ENCODE data around the gene GABBR1.

Gene GABBR1

GRCh38 chr6:29624520-29624961 is 8.4 kb downstream of the GABBR1 start (continued):
- TF ChIP-seq ZNF677 (tag by site-specific recombination; IDR thresholded peaks at IDR 0.05) = no peak
- no peak for TF ChIP-seq ZBTB7A (tag by site-specific recombination; IDR thresholded peaks at IDR 0.05; ENCODE audit: low read depth)
- TF ChIP-seq ZNF366 (tag by site-specific recombination; conservative IDR thresholded peaks at IDR 0.05) = 0 out of 2 replicates have a peak, but pooled peaks have one; percentile 13
- TF ChIP-seq ZIC2 (tag by site-specific recombination; IDR thresholded peaks at IDR 0.05) = peak; percentile 99
- TF ChIP-seq PRDM1 (tag by site-specific recombination; IDR thresholded peaks at IDR 0.05) = peak; percentile 46; the same call in 1 of the 2 replicates
- peak; percentile 83 for TF ChIP-seq ZNF341 (tag by site-specific recombination; IDR thresholded peaks at IDR 0.05; ENCODE audit: low read depth)
- no peak for TF ChIP-seq ZNF266 (tag by site-specific recombination; IDR thresholded peaks at IDR 0.05; ENCODE audit: low read depth)
- no peak for TF ChIP-seq ZNF830 (tag by site-specific recombination; IDR thresholded peaks at IDR 0.05; ENCODE audit: low read depth)
- TF ChIP-seq, protein P1, sequence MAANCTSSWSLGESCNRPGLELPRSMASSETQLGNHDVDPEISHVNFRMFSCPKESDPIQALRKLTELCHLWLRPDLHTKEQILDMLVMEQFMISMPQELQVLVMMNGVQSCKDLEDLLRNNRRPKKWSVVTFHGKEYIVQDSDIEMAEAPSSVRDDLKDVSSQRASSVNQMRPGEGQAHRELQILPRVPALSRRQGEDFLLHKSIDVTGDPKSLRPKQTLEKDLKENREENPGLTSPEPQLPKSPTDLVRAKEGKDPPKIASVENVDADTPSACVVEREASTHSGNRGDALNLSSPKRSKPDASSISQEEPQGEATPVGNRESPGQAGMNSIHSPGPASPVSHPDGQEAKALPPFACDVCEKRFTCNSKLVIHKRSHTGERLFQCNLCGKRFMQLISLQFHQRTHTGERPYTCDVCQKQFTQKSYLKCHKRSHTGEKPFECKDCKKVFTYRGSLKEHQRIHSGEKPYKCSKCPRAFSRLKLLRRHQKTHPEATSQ (tag by site-specific recombination; IDR thresholded peaks at IDR 0.05) = no peak
- TF ChIP-seq EGR2 (tag by site-specific recombination; IDR thresholded peaks at IDR 0.05; ENCODE audit: low read depth) = peak; percentile 54
- TF ChIP-seq BCL11A (tag by site-specific recombination; IDR thresholded peaks at IDR 0.05; ENCODE audit: low read depth) = no peak
- TF ChIP-seq REST (tag by site-specific recombination; IDR thresholded peaks at IDR 0.05) = no peak
- no peak for TF ChIP-seq ZNF785 (tag by site-specific recombination; IDR thresholded peaks at IDR 0.05)
- no peak for TF ChIP-seq ZNF394 (tag by site-specific recombination; IDR thresholded peaks at IDR 0.05; ENCODE audit: borderline replicate concordance)
- TF ChIP-seq ZNF416 (tag by site-specific recombination; IDR thresholded peaks at IDR 0.05) = no peak
- TF ChIP-seq GLIS1 (tag by site-specific recombination; IDR thresholded peaks at IDR 0.05) = peak; percentile 67
- TF ChIP-seq ZNF24 (tag by site-specific recombination; IDR thresholded peaks at IDR 0.05) = no peak
- no peak for TF ChIP-seq ZNF114 (tag by site-specific recombination; IDR thresholded peaks at IDR 0.05)
- TF ChIP-seq, protein P2, sequence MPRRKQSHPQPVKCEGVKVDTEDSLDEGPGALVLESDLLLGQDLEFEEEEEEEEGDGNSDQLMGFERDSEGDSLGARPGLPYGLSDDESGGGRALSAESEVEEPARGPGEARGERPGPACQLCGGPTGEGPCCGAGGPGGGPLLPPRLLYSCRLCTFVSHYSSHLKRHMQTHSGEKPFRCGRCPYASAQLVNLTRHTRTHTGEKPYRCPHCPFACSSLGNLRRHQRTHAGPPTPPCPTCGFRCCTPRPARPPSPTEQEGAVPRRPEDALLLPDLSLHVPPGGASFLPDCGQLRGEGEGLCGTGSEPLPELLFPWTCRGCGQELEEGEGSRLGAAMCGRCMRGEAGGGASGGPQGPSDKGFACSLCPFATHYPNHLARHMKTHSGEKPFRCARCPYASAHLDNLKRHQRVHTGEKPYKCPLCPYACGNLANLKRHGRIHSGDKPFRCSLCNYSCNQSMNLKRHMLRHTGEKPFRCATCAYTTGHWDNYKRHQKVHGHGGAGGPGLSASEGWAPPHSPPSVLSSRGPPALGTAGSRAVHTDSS (tag by site-specific recombination; IDR thresholded peaks at IDR 0.05) = no peak
- TF ChIP-seq KLF10 (tag by site-specific recombination; IDR thresholded peaks at IDR 0.05) = no peak
- no peak for TF ChIP-seq ZNF354C (tag by site-specific recombination; IDR thresholded peaks at IDR 0.05; ENCODE audit: borderline replicate concordance, low read depth)
- TF ChIP-seq, protein P3, sequence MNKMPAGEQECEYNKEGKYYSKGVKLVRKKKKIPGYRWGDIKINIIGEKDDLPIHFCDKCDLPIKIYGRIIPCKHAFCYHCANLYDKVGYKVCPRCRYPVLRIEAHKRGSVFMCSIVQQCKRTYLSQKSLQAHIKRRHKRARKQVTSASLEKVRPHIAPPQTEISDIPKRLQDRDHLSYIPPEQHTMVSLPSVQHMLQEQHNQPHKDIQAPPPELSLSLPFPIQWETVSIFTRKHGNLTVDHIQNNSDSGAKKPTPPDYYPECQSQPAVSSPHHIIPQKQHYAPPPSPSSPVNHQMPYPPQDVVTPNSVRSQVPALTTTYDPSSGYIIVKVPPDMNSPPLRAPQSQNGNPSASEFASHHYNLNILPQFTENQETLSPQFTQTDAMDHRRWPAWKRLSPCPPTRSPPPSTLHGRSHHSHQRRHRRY (tag by site-specific recombination; IDR thresholded peaks at IDR 0.05) = no peak
- TF ChIP-seq ZSCAN23 (tag by site-specific recombination; IDR thresholded peaks at IDR 0.05) = no peak
- no peak for TF ChIP-seq ZBTB20 (tag by site-specific recombination; IDR thresholded peaks at IDR 0.05)
- TF ChIP-seq, protein P4, sequence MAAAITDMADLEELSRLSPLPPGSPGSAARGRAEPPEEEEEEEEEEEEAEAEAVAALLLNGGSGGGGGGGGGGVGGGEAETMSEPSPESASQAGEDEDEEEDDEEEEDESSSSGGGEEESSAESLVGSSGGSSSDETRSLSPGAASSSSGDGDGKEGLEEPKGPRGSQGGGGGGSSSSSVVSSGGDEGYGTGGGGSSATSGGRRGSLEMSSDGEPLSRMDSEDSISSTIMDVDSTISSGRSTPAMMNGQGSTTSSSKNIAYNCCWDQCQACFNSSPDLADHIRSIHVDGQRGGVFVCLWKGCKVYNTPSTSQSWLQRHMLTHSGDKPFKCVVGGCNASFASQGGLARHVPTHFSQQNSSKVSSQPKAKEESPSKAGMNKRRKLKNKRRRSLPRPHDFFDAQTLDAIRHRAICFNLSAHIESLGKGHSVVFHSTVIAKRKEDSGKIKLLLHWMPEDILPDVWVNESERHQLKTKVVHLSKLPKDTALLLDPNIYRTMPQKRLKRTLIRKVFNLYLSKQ (tag by site-specific recombination; IDR thresholded peaks at IDR 0.05; ENCODE audit: borderline replicate concordance) = no peak
- TF ChIP-seq ZNF274 (IDR thresholded peaks at IDR 0.05; ENCODE audit: low read length) = no peak
- TF ChIP-seq ZNF274 (tag by site-specific recombination; IDR thresholded peaks at IDR 0.05; ENCODE audit: borderline replicate concordance) = no peak
- TF ChIP-seq ZNF292 (tag by site-specific recombination; IDR thresholded peaks at IDR 0.05; ENCODE audit: borderline replicate concordance, low read depth) = no peak
- TF ChIP-seq ZNF174 (tag by site-specific recombination; IDR thresholded peaks at IDR 0.05) = no peak
- TF ChIP-seq KLF8 (tag by site-specific recombination; IDR thresholded peaks at IDR 0.05) = no peak
- no peak for TF ChIP-seq ZNF175 (tag by site-specific recombination; IDR thresholded peaks at IDR 0.05)
- TF ChIP-seq ZNF221 (tag by site-specific recombination; IDR thresholded peaks at IDR 0.05; ENCODE audit: borderline replicate concordance) = no peak
- no peak for TF ChIP-seq ZNF324 (tag by site-specific recombination; IDR thresholded peaks at IDR 0.05)
- no peak for TF ChIP-seq ZNF335 (tag by site-specific recombination; conservative IDR thresholded peaks at IDR 0.05)

Measured in HEK293 (cell line).